ENCODE results near the gene SERHL2.
"Not testable (repeated sequence)": the region's sequence is repeated elsewhere in the genome, so short reads cannot be mapped to it uniquely, and the experiment has no call there.

SERHL2 gene

DNA sequence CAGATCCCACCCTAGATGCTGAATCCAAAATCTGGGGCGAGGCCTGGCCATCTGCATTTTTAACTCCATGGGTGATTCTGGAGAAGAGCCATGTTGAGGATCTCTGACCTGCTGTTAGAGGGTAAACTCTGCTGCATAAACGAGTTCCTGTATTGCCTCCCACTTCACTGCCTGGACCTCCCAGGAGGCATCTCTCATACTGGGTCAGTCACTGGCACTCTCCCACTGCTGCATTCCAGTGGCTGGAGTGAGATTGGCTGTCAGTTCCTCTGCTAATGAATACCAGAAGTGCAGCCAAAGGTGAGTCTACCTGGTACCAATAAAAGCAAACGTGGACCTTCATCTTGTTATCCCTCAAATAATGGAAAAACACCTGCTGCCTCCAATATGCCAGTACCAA is 50.6 kb downstream of the SERHL2 start:
- DNase-seq (ENCODE audit: low read depth, low spot score) = no peak

GRCh38 chr22:42607641-42608040 is 53.9 kb downstream of the SERHL2 start:
- not testable (repeated sequence) for DNase-seq (ENCODE audit: low read depth, low spot score)

DNA sequence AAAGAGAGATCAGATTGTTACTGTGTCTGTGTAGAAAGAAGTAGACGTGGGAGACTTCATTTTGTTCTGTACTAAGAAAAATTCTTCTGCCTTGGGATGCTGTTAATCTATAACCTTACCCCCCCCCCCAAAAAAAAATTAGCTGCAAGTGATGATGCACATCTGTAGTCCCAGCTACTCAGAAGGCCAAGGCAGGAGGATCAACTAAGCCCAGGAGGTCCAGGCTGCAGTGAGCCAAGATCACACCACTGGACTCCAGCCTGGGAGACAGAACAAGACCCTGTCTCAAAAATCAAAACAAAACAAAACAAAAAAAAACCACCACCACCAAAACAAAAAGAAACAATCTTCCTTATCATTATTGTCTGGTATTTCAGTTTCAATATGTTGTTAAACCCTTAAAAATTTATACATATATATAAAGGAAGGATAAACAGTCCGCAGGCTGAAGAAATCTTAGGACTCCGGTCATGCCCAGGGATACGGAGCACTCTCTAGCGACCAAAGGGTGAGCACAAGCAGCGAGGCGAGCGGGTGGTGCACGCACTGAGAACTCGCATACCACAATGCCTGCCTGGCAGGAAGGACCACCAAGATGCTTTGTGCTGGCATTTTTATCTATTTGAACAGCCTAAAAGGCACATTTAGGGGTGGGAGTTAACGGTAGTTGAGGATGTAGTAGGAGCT is 54.5 kb downstream of the SERHL2 start:
- no peak for DNase-seq (ENCODE audit: low read depth, low spot score)

DNA sequence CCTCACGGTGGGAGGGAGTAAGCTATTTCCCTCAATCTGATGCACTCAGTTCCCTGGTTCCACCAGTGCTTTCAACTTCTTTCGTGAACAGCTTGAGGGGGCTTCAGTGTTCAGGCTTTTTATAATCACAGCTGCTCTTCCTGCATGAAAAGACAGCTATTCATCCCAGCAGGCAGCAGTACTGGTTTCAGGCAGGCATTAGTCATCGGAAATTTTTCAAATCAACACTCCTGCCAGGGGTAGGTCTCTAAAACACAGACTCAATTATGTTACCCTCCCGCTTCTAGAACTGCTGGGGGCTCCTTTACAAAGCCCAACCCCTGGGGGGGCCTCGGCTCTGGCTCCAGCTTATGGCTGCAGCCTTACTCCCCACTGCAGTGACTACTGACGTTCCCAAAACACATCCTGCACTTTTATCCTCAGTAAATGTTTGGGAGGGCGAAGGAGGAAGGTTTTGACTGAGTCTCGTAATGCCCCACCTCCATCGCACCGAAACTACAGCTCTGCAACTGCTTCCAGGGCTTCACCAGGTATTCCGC is 55.1 kb downstream of the SERHL2 start:
- DNase-seq (ENCODE audit: low read depth, low spot score) = peak; percentile 36

DNA sequence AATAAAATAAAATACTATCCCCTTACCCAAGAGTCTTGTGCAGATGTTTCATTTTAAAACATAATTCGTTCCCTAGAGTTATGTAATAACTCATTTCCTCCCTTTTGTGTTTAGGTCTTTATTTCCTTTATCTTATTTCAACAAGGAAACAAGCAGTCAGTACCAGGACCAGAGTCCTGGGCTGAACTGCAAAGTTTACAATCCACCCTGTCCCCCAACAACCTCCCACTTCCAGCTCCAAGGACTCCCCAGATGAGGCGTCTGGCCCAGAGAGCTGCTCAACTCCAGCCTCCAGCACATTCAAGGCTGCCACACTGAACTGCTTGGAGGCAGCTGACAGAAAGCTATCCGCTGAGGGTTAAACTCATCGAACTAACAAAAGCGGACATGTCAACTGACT is 56.4 kb downstream of the SERHL2 start:
- DNase-seq (ENCODE audit: low read depth, low spot score) = no peak

- no peak for DNase-seq (ENCODE audit: low read depth, low spot score)
Observed at GRCh38 chr22:42611051-42611450, 57.3 kb downstream of the SERHL2 start.

GRCh38 chr22:42612336-42612735 is 58.6 kb downstream of the SERHL2 start:
- DNase-seq (ENCODE audit: low read depth, low spot score) = no peak

DNA sequence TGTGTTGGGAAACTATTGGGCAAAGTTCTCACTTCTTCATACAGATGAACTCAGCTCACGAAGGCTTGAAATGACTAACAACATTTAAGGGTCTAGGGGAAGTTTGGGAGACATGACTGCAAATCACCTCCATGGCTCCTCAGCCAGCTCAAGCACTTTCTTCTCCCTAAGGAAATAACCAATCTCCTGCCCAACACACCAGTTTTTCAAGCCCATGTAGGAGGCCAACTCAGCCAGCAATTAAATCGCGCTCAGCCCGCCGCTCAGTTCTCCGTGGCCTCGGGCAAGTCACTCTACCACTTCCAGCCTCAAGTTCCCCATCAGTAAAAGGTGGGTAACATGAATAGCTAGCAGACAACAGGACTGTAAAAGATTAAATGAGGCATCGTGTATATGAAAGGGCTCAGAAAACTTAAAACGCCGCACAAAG is 60.1 kb downstream of the SERHL2 start:
- DNase-seq (ENCODE audit: low read depth, low spot score) = peak; percentile 91

DNA sequence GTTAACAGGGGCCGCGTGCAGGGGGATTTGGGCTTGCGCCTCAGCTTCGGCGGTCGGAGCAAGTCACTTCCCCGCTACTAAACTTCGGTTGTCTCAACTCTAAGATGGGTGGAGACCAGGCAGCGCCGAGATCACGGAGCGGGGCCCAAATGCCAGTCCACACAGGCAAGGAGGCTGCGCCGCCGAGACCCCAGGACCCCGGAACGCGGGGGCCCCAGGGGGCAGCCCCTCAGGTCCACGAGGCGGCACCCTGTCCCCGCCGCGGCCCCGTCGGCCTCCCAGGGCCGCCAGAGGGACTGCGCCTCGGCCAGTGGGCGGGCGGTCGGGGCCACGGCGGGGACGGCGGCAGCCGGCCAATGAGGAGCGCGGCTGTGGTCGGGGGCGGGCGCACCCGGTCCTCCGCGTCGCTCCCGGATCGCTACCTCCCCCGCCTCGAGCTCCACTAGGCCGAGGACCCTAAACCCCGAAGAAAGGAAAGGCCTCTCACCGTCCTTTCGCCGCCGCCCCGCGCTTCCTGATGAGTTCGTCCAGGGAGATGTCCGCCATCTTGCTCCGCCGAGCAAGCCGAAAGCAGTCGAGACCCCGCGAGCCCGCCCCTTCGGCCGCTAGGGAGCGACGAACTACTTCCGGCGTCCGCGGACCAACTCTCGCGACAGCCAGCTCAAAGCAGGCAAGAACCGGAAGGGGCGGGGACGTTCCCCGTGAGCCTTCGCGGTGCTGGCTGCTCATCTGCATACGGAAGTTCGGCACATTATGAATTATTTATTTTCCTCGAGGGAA is 60.7 kb downstream of the SERHL2 start, which contains the start of gene POLDIP3:
POLDIP3 (minus strand) TSS at position 572 of the 780 bp plus-strand sequence; CDS start at position 546, 26 bp downstream.
- DNase-seq (ENCODE audit: low read depth, low spot score) = peak; percentile 98

- DNase-seq (ENCODE audit: low read depth, low spot score) = peak; percentile 100
Observed at GRCh38 chr22:42615092-42615859, 61.5 kb downstream of the SERHL2 start.

DNA sequence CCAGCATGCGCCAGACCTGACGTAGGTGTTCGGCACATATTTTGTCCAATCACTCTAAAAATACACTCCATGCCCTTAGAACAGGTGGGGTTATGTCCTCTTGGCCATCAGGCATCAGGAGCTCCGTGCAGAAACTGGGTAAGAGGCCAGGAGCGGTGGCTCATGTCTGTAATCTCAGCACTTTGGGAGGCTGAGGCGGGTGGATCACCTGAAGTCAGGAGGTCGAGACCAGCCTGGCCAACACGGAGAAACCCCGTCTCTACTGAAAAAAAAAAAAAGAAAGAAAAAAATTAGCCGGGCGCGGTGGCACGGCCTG is 62.1 kb downstream of the SERHL2 start:
- DNase-seq (ENCODE audit: low read depth, low spot score) = not testable (repeated sequence)

DNA sequence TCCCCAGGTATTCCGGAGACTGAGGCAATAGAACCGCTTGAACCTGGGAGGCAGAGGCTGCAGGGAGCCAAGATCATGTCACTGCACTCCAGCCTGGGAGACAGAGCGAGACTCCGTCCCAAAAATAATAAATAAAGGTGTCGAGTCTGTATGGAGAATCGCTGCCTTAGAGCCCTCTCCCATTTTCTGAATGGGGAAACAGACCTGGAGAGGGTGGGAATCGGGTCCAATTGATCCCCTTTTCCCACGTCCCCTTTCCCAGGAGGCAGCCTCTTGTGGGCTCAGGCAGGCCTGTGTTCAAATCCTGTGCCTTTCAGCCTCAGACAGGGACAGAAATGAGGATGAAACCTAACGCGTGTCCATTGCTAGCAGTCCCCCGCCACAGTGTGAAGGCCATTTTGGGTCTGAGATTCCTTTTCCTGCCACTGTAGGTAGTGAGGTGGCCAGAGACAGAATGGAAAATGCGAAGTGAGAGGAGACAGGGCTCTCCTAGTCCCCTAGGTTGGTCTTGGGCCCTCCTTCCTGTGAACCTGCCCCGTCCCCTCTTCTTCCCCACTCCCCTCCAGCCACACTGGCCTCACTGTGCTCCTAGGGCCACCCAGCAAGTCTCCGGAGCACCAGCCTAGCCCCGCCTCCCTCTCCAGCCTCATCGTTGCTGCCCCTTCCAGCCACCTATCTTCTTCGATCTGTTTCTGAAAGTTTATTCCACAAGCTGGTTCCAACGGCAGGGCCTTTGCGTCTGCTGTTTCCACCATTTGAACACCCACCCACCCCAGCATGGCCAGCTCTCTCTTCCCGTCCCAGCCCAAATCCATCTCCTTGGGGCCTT is 63.6 kb downstream of the SERHL2 start:
- DNase-seq (ENCODE audit: low read depth, low spot score) = no peak

GRCh38 chr22:42619261-42620063 is 65.7 kb downstream of the SERHL2 start:
- no peak for DNase-seq (ENCODE audit: low read depth, low spot score)

- DNase-seq (ENCODE audit: low read depth, low spot score) = no peak
Observed at GRCh38 chr22:42620084-42620483, 66.3 kb downstream of the SERHL2 start.

- peak; percentile 95 for DNase-seq (ENCODE audit: low read depth, low spot score)
Observed at GRCh38 chr22:42621505-42622002, 67.8 kb downstream of the SERHL2 start.

GRCh38 chr22:42622061-42622710 is 68.4 kb downstream of the SERHL2 start:
- DNase-seq (ENCODE audit: low read depth, low spot score) = peak; percentile 33

DNA sequence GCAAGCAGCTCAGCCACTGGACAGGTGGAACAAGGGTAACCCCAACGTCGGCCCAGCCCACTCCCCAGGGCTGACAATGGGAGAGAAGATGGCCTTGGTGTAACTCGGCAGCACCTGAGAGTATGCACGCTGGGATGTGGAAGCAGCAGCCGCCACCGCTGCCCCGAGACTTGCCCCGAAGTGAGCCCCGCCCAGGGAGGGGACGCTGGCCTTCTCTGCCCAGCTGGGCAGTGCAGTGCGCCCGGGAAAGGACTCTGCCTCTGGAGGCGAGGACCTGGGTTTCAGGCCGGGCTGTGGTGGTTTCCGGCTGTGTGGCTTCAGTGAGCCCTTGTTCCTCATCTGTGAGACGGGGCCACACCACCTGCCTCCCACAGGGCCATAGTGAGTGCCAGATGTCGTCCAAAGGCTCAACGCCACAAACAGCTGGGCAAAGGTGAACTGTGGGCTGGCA is 69.6 kb downstream of the SERHL2 start:
- no peak for DNase-seq (ENCODE audit: low read depth, low spot score)
